ENCODE data around the gene POMT1. TPM values are rescaled to one million over a fixed set of nuclear protein-coding genes. Genes with fewer than 3 reads are reported as not detected.
"Not testable (repeated sequence)": the region's sequence is repeated elsewhere in the genome, so short reads cannot be mapped to it uniquely, and the experiment has no call there.

Gene POMT1
- total RNA-seq, 2 experiments from 2014 or later, result 30.9 to 32.7 TPM

DNA sequence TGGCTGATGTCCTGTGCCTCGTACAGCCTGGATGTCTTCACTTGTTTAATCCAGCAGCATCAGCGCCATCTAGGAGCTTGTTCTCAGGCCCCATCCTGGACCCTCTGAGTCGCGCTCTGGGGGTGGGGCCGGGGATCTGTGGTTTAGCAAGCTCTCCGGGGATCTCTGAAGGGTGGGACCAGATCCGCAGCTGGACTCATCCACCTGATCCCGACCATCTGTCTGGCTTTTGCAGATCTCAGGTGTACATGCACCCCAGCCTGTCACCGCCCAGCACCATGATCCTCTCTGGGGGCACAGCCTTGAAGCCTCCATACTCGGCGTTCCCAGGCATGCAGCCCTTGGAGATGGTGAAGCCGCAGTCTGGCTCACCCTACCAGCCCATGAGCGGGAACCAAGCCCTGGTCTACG lies 15.1 kb upstream of the POMT1 start:
- ChIA-PET POLR2A (no interaction called here), CTCF (no interaction called here)

DNA sequence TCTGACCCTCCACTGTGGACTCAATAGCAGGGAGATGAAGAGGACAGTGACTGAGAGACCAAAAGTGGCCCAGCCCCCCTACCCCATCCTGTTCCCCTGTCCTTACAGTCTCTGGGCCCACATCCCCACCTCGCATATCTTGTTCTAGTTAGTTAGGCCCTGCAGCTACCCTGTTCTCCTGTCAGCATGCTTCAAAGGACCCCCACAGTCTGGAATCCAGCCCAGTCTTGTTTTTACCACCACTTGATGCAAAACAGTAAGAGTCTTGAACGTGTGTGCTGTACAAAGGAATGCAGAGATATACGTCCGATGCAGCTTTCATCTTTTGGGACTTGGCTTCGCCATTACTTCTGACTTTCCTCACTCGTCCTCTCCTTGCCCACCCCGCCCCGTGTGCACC lies 12.2 kb upstream of the POMT1 start:
- CTCF ChIA-PET, result interaction anchor here (1.2 to 1.3 kb wide), 2 partner anchors 117 to 141 kb away, joined by 3 read pairs; no protein-coding TSS in a partner anchor
- POLR2A ChIA-PET, result no interaction called here

DNA sequence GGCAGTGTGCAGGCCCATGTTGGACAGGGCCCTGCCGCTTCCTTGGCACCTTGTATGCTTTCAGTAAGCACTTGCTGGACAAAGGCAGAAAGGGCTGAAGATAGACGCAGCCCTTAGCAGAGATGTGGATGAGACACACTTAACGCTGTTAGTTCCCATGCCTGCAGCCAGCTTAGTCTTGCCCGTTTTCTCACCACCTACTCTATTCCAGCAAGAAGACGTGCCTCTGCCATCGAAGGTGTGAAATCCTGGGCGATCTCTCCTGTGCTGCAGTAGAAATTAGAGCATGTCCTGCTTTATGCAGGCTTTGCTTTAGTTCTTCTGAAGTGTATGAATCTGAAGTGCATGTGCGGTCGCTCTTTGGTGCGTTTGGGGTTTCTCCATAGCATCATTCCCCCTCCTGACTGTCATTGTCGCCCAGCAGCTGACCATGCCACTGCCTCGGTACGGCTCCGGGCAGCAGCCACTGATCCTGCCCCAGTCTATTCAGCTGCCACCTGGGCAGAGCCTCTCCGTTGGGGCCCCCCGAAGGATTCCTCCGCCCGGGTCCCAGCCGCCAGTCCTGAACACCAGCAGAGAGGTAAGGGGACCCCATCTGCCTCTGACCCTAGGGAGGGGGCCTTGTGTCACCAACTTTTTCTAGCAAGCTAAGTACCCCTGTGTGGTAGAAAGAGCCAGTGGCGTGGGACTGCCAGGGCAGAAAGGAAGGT lies 11.6 kb upstream of the POMT1 start:
- POLR2A ChIA-PET, result no interaction called here
- CTCF ChIA-PET, result interaction anchor here (0.5 to 1.3 kb wide), 3 partner anchors 13 to 249 kb away, joined by 3 to 4 read pairs (median 3); no protein-coding TSS in a partner anchor

DNA sequence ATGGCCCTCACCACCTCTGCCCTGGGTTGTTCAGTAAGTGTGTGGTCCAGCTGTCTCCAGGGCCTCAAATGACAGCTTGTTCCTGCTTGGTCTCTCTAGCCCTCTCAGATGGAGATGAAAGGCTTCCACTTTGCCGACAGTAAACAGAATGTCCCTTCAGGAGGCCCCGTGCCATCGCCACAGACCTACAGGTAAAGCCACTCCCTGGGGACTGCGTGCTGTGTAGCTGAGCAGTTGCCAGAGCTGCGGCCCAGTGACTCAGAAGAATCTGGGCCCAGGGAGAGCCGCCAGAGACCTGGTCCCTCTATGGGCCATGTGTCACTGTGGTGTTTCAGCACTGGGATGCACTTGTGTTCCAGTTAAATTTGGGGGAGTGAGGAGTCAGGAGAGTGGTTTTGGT lies 10.6 kb upstream of the POMT1 start:
- ChIA-PET POLR2A (no interaction called here), CTCF (interaction anchor here (0.5 to 0.8 kb wide), 2 partner anchors 14 to 249 kb away, joined by 3 to 4 read pairs; no protein-coding TSS in a partner anchor)

DNA sequence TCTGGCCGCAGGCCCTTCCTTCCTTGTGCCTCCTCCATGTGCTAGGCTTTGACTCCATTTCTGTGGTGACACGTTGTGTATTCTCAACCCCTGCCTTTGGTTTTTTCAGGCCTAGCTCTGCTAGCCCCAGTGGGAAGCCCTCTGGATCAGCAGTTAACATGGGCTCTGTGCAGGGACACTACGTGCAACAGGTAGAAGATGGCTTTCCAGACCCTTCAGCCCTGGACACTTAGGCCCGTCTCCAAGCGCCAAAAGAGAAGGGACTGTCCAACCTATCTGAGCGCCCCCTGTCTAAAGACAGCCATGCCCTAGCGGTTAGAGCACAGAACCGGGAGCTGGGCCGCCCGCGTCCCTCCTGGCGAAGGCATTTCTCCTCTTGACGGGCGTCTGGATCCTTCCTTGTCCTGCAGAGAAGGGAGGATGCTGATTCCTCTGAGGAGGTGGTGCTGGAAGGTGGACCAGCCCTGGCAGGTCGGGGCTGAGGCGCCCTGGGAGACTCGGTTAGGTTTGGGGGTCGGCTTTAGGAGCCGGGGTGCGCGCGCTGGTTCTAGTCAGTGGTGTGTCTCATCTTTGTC lies 8.3 kb upstream of the POMT1 start:
- CTCF ChIA-PET, result no interaction called here
- POLR2A ChIA-PET, result no interaction called here

DNA sequence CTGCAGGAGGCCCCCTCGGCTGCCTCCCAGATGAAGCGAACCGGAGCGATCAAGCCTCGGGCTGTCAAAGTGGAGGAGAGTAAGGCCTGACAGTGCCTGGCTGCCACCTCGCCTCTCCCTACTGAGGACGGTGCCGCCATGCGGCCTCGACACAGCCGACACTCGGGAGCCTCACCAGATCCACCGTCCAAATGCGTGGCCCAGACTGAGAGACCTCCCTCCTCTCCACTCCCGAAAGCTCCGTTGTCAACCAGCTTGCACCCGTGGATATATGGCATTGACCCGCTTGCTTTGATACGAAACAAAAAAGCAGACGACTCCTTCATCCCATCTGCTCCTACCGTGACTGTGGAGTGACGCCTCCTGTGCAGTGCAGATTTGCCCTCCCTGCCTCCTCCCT lies 6.9 kb upstream of the POMT1 start:
- ChIA-PET POLR2A (no interaction called here), CTCF (interaction anchor here (0.7 kb wide), 1 partner anchor 145 kb away, joined by 5 read pairs; no protein-coding TSS in a partner anchor)

DNA sequence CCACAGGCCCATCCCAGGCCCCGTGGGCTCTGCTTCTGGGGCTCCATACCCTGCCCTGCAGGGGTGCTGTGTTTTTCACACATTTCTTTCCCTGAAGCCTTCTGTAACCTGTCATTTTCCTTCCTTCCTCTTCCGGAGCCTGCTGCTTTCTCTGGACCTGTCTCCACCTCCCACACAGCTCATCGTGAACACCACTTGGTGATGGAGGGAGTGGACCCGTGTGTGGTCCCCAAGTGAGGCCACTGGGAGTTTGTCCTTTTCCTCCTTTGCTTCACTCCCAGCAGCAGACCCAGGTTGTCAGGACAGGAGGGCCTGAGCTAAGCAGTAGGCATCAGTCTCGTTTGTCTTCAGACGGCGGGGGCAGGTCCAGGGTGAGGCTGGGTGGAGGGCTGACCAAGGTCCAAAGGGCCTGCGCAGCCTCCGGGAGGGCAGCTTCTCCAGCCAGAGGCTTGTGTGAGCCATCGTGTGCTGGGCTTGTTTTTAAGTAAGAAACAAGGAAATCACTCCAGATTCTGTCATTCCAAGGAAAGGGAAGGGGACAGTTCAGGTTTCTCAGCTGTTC lies 5.8 kb upstream of the POMT1 start:
- CTCF ChIA-PET, result no interaction called here

DNA sequence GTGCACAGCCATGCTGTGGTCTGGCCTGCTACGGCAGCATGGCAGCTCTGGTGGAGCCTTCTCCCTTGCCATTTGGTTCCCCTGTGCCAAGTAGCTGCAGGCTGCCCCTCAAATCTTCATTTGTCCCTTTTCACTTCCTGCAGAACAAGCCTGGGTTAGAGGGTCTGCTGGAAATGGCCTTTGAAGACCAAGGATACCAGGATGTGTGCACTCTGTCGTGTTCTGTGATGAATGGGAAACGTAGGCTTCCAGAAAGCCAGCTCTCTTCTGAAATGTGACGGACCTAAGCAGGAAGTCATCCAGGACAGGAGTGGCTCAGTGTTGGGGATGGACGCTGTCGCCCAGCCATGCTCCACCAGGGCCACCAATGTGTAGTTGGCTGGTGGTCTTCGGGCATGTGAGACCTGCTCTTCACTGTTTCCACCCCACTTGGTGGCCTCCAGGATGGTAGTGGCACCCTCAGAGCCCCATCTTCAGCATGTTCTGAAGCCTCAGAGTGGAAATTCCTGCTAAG lies 3.4 kb upstream of the POMT1 start:
- POLR2A ChIA-PET, result interaction anchor here (0.6 to 1.7 kb wide), 2 partner anchors 115 to 126 kb away, joined by 5 to 10 read pairs; no protein-coding TSS in a partner anchor
- CTCF ChIA-PET, result interaction anchor here (1.3 to 1.6 kb wide), 3 partner anchors 139 to 241 kb away, joined by 3 to 6 read pairs (median 4); partner anchors contain the start of gene RAPGEF1

More for the DNA sequence above, 5.8 kb upstream of the POMT1 start:
- POLR2A ChIA-PET, result no interaction called here

DNA sequence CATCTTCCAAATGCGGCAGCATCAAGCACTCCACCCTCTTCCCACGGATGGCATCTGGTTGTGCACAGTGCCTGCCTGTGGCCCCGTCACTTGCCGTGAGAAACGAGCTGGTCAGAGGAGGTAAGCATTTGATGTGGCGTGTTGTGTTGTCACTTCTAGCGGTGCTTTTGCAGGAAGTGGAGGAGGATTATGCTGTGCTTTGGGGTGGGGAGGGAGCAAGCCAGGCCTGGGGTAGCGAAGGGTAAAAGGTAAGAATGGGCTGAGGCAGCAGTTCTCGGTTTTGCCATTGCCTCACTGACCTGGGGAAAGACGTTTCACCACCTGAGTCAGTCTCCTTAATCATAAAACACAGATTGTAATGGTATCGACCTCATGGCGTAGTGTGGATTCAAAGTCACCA lies 2.3 kb upstream of the POMT1 start:
- POLR2A ChIA-PET, result interaction anchor here (1.5 to 1.7 kb wide), 2 partner anchors 127 to 245 kb away, joined by 4 to 10 read pairs; no protein-coding TSS in a partner anchor

DNA sequence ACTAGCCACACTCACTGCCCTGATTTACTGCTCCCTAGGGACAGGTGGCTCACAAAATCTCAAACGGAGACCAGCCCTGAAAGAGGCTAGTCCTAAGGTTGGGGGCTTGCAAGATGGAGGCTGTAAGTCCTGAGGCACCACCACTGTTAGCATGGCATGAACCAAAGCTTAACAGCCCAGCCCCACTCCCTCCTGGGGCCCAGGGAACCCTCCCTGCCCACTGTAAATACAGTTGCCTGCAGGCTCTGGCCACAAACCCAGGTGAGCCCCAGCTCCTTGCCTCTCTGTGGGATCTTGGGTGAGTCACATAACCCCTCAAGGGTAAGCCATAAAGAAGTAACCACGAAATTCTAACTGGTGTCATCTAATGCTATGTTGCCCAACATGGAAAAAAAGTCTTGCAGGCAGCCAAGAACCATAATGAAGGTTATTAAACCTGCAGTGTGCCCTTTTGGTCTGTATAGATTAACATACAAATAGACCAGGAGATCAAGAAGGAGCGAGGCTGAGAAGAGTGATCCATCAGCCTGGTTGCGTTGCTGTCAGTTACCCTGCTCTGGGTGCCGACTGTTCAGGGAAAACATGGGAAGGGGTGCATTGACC lies 1.7 kb upstream of the POMT1 start:
- CTCF ChIA-PET, result interaction anchor here (0.6 to 1.6 kb wide), 7 partner anchors 16 to 246 kb away, joined by 3 to 6 read pairs (median 4); partner anchors contain the start of gene RAPGEF1

More for the DNA sequence above, 2.3 kb upstream of the POMT1 start:
- CTCF ChIA-PET, result interaction anchor here (0.8 to 1.6 kb wide), 6 partner anchors 16 to 240 kb away, joined by 3 to 6 read pairs (median 4); partner anchors contain the start of gene RAPGEF1

DNA sequence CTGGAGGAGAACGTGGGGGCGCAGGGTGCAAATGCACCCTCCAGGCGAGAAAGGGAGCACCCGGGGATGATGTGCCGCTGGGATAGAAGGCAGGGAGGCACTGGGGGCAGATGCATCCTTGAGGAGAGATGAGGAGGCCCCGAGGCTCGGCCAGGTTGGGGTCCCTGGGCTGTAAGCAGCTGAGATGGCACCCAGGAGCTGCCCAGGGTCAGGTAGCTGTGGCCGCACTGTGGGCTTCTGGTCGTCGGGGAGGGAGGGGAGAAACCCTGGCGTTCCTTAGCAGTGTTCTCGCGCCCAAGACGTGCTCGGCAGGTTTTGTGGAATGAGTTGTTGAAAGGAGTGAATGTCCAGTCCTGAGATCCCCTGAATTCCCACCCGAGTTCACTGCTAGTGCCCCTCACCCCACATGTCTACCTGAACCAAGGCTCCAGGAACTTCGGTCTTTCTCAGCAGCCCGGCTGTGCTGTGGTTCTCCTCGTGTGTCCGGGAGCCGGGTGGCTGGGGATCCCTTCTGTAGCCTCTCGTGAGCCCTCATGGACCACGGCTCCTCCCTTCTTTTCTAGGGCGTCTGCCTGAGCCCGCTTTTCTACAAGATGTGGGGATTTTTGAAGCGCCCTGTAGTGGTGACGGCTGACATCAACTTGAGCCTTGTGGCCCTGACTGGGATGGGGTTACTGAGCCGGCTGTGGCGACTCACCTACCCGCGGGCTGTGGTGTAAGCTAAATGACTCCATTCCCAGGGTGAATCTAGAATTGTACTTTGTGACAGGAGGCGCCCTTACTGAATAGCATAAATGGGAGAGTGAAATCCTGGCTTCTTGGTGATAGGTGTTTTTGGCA lies 1.1 kb downstream of the POMT1 start:
- POLR2A ChIA-PET, result interaction anchor here (0.6 to 1.3 kb wide), 4 partner anchors 29 to 252 kb away, joined by 3 to 6 read pairs (median 4); no protein-coding TSS in a partner anchor
- CTCF ChIA-PET, result interaction anchor here (1.0 to 1.4 kb wide), 3 partner anchors 13 to 251 kb away, joined by 3 to 4 read pairs (median 4); no protein-coding TSS in a partner anchor

More for the DNA sequence above, 1.7 kb upstream of the POMT1 start:
- POLR2A ChIA-PET, result interaction anchor here (1.5 to 1.7 kb wide), 2 partner anchors 128 to 245 kb away, joined by 4 to 10 read pairs; no protein-coding TSS in a partner anchor

DNA sequence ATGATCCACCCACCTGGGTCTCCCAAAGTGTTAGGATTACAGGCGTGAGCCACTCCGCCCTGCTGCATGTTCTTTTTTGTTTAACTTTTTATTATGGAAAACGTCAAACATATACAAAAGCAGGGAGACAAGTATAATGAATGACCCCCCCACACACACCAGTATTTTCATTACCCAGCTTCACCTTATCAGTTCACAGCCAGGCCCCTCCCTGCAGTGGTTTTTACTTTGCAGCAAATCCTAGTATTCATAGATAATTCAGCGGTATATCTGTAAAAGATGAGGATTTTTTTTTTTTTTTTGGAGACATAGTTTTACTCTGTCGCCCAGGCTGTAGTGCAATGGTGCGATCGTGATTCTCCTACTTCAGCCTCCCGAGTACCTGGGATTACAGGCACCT lies 2.3 kb downstream of the POMT1 start:
- ChIA-PET CTCF (interaction anchor here (0.7 kb wide), 1 partner anchor 41 kb away, joined by 3 read pairs; no protein-coding TSS in a partner anchor), POLR2A (no interaction called here)

DNA sequence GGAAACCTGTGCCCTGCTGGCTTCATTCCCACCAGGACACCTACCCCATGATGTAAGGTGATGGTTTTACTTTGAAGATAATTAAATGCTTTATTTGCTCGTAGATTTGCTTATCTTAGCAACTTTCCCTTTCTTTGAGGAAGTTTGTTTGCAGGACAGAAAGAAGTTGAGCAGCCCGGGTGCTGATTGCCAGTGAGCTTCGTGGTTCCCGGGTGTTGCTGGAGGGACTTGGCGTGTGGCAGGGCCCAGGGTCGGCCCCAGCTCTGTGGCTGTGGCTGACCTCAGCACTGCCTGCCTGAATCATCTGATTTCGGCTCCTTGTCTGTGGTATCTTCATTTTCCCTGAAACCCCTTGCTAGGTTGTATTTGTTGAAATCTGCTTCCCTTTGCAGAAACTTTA lies 8.7 kb downstream of the POMT1 start:
- ChIA-PET POLR2A (no interaction called here), CTCF (no interaction called here)

DNA sequence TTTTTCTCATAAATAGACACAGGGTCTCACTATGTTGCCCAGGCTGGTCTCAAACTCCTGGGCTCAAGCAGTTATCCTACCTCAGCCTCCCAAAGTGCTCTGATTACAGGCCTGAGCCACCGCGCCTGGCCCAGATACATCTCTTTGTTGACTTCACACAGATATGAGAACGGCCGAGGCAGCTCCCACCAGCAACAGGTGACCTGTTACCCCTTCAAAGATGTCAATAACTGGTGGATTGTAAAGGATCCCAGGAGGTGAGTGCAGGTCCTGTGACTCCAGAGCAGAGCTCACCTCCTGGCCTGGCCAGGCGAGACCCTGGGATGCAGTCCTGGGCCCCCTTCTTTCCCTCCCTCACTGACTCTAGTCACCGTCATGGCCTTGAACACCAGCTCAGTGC lies 9.2 kb downstream of the POMT1 start:
- CTCF ChIA-PET, result no interaction called here
- POLR2A ChIA-PET, result no interaction called here

DNA sequence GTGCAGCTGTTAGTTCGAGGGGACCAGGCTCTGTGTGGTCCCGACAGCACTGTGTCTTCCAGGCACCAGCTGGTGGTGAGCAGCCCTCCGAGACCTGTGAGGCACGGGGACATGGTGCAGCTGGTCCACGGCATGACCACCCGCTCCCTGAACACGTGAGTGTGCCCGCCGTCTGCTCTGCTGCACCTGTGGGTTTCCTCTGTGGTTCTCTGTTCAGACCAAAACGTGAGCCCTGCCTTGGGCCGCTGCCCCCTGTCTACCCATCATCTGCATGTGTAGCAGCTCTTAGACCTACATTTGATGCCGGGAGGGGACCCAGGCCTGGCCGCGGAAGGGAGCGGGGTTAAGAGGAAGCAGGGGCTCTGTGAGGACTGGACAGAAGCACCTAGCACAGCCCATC lies 10.5 kb downstream of the POMT1 start:
- POLR2A ChIA-PET, result no interaction called here
- CTCF ChIA-PET, result no interaction called here

DNA sequence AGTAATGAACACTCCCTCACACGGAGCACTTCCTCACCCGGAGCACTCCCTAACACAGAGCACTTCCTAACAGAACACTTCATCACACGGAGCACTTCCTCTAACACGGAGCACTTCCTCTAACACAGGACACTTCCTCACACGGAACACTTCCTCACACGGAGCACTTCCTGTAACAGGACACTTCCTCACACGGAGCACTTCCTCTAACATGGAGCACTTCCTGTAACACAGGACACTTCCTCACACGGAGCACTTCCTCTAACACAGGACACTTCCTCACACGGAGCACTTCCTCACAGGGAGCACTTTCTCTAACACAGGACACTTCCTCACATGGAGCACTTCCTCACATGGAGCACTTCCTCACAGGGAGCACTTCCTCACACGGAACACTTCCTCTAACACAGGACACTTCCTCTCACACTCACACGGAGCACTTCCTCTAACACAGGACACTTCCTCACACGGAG lies 12.9 kb downstream of the POMT1 start:
- POLR2A ChIA-PET, CTCF ChIA-PET: not testable (repeated sequence)

DNA sequence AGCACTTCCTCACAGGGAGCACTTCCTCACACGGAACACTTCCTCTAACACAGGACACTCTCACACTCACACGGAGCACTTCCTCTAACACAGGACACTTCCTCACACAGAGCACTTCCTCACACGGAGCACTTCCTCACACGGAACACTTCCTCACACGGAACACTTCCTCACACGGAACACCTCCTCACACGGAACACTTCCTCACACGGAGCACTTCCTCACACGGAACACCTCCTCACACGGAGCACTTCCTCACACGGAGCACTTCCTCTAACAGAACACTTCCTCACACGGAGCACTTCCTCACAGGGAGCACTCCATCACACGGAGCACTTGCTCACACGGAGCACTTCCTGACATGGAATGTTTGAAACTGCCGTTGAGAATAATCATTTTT lies 13.4 kb downstream of the POMT1 start:
- ChIA-PET POLR2A (no interaction called here), CTCF (no interaction called here)

DNA sequence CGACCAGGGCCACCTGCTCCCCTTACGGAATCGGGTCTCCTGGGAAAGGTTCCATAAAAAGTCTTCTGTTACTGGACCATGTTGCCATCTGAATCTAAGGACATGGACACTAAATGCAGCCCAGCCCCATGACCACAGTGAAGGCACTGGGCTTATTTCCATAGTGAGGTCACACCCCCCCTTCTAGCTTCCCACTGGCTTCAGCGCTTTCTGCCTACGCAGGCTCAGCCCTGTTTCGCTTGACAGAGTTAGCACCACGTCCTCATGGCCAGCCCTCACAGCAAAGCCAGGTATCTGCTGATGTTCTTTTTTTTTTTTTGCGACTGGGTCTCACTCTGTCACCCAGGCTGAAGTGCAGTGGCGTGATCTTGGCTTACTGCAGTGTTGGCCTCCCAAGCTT lies 14.2 kb downstream of the POMT1 start:
- CTCF ChIA-PET, result interaction anchor here (0.7 to 1.7 kb wide), 2 partner anchors 14 to 16 kb away, joined by 3 to 4 read pairs; no protein-coding TSS in a partner anchor
- POLR2A ChIA-PET, result no interaction called here

Measured in activated CD8-positive, alpha-beta memory T cell treated with anti-CD3 and anti-CD28 coated beads for 36 hours (primary cell).